ENCODE measurements around the gene STAT2. TPM values are rescaled to one million over a fixed set of nuclear protein-coding genes. Genes with fewer than 3 reads are reported as not detected.
A peak's percentile ranks its signal among the peaks of the same experiment; 100 is the strongest.

Gene STAT2
- total and polyA plus RNA-seq, 3 experiments from 2014 or later: 61.6 to 65.0 (median 63.5) TPM

- Mint-ChIP-seq H3K4me3 (no peak overlapping the region), H3K4me1 (no peaks in the 10 kb centered on the region), H3K9me3 (no peaks in the 10 kb centered on the region), H3K36me3 (peaks cover 0 to 6% (median 0%) of the 10 kb centered on the region in 3 donors), H3K27me3 (peaks cover 5 to 8% of the 10 kb centered on the region in 2 donors), H3K27ac (no peak overlapping the region)
- Histone ChIP-seq H3K4me1 (ENCODE audit: insufficient read depth, low read length) (no peaks in the 10 kb centered on the region), H3K27ac (ENCODE audit: low read depth, low read length) (no peak overlapping the region), H3K27me3 (ENCODE audit: insufficient read depth, low read length, poor library complexity, severe bottlenecking) (no peaks in the 10 kb centered on the region), H3K9me3 (ENCODE audit: low read length) (no peaks in the 10 kb centered on the region), H3K36me3 (ENCODE audit: insufficient read depth, low read length) (no peaks in the 10 kb centered on the region), H3K4me3 (ENCODE audit: low read length) (no peak overlapping the region)
- ChIA-PET CTCF (interaction anchor here (1.2 kb wide), 1 partner anchor 15 kb away, joined by 3 read pairs; the partner anchor contains the start of gene STAT2), POLR2A (no interaction called here)
- no peak for DNase-seq
Measured at GRCh38 chr12:56374726-56375597, 15.1 kb upstream of the STAT2 start.

GRCh38 chr12:56373515-56373914 is 13.6 kb upstream of the STAT2 start:
- peaks cover 5 to 8% of the 10 kb centered on the region in 2 donors for H3K27me3 Mint-ChIP-seq
- Histone ChIP-seq H3K4me3 (ENCODE audit: low read length) (no peak overlapping the region), H3K36me3 (ENCODE audit: insufficient read depth, low read length) (no peaks in the 10 kb centered on the region), H3K9me3 (ENCODE audit: low read length) (no peaks in the 10 kb centered on the region), H3K27ac (ENCODE audit: low read depth, low read length) (no peak overlapping the region), H3K27me3 (ENCODE audit: insufficient read depth, low read length, poor library complexity, severe bottlenecking) (no peaks in the 10 kb centered on the region), H3K4me1 (ENCODE audit: insufficient read depth, low read length) (no peaks in the 10 kb centered on the region)
- H3K4me1 Mint-ChIP-seq: no peaks in the 10 kb centered on the region
- CTCF ChIA-PET: no interaction called here
- DNase-seq: no peak
- H3K9me3 Mint-ChIP-seq: no peaks in the 10 kb centered on the region
- POLR2A ChIA-PET: no interaction called here
- H3K36me3 Mint-ChIP-seq: peaks cover 0 to 6% (median 0%) of the 10 kb centered on the region in 3 donors
- no peak overlapping the region for H3K27ac Mint-ChIP-seq
- no peak overlapping the region for H3K4me3 Mint-ChIP-seq

DNA sequence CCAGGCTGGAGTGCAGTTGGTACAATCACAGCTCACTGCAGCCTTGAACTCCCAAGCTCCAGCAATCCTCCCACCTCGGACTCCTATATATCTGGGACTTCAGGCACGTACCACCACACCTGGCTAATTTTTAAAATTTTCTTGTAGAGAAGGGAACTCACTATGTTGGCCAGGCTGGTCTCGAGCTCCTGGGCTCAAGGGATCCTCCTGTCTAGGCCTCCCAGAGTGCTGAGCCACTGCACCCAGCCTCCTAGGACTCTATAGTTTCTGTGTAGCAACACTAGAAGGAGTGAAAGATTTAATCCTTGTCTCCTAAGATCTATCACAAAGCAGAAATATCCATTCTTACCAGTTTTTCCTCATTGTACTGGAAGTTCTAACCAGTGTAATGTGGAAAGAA is 7.0 kb upstream of the STAT2 start:
- Histone ChIP-seq H3K9me3 (ENCODE audit: low read length) (no peaks in the 10 kb centered on the region), H3K27me3 (ENCODE audit: insufficient read depth, low read length, poor library complexity, severe bottlenecking) (no peaks in the 10 kb centered on the region), H3K4me3 (ENCODE audit: low read length) (no peak overlapping the region), H3K36me3 (ENCODE audit: insufficient read depth, low read length) (no peaks in the 10 kb centered on the region), H3K27ac (ENCODE audit: low read depth, low read length) (no peak overlapping the region), H3K4me1 (ENCODE audit: insufficient read depth, low read length) (no peaks in the 10 kb centered on the region)
- CTCF ChIA-PET: interaction anchor here (1.4 kb wide), 2 partner anchors 16 to 97 kb away, joined by 3 read pairs; no protein-coding TSS in a partner anchor
- no peak for DNase-seq
- POLR2A ChIA-PET: no interaction called here
- Mint-ChIP-seq H3K4me1 (no peaks in the 10 kb centered on the region), H3K36me3 (no peaks in the 10 kb centered on the region), H3K27ac (no peak overlapping the region), H3K9me3 (no peaks in the 10 kb centered on the region), H3K27me3 (peaks cover 2 to 8% of the 10 kb centered on the region in 2 donors), H3K4me3 (no peak overlapping the region)

DNA sequence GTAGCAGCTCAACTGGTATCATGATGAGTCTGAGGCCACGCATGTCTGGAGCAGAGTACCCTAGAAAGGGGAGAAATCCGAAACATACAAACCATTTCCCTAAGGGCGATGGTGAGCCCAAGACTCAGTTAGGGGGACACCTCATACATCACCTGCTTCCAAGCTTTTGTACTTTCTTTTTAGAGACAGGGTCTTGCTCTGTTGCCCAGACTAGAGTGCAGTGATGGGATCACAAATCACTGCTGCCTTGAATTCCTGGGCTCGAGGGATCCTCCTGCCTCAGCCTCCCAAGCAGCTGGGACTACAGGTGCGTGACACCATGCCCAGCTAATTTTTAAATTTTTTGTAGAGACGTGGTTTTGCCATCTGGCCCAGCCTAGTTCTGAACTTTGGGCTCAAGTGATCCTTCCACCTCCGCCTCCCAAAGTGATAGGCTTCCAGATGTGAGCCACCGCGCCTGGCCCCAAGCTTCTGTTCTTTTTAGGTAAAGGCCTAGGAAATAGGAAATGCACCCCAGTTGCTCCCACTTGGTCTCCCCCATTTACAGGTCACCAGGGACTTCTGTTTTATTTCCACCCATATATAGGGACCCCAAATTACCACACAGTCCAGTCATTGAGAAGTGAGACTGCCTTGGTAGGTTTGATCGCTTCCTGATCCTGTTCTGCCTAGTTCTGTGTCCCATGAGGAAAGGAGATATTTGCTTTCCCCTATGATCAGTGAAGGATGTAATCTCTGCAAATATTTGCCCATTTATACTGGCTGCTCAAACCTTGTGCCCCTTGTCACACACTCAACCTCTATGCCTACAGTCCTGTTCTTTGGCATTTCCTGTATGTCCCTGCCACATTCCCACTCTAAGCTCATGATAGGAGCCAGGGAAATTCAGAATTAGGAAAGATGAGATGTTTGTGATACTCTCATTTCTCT is 2.5 kb upstream of the STAT2 start, which contains the start of gene APOF:
APOF (minus strand) TSS at position 728 of the 930 bp plus-strand sequence; CDS start at position 616, 112 bp downstream.
- ChIA-PET POLR2A (no interaction called here), CTCF (interaction anchor here (5.1 kb wide), 1 partner anchor 102 kb away, joined by 29 read pairs; no protein-coding TSS in a partner anchor)
- H3K27ac ChIP-seq (ENCODE audit: low read depth, low read length): no peak within 1 kb of the TSS
- DNase-seq: no peak
- H3K36me3 ChIP-seq (ENCODE audit: insufficient read depth, low read length): no peaks in the 10 kb centered on the region
- no peaks in the 10 kb centered on the region for H3K27me3 ChIP-seq (ENCODE audit: insufficient read depth, low read length, poor library complexity, severe bottlenecking)
- H3K9me3 ChIP-seq (ENCODE audit: low read length): no peaks in the 10 kb centered on the region
- peaks cover 24 to 38% (median 33%) of the 10 kb centered on the region in 3 donors for H3K4me1 Mint-ChIP-seq
- peaks cover 0 to 13% (median 0%) of the 10 kb centered on the region in 3 donors for H3K36me3 Mint-ChIP-seq
- no peak within 1 kb of the TSS for H3K4me3 ChIP-seq (ENCODE audit: low read length)
- no peaks in the 10 kb centered on the region for H3K9me3 Mint-ChIP-seq
- peaks cover 28% of the 10 kb centered on the region for H3K4me1 ChIP-seq (ENCODE audit: insufficient read depth, low read length)
- peaks cover 2 to 5% of the 10 kb centered on the region in 2 donors for H3K27me3 Mint-ChIP-seq
- peak within 1 kb of the TSS; percentile 55 to 99 (median 95) for H3K4me3 Mint-ChIP-seq
- H3K27ac Mint-ChIP-seq: peak within 1 kb of the TSS in 6 of 8 donors; percentile 61 to 97 (median 94)

- Histone ChIP-seq H3K4me1 (ENCODE audit: insufficient read depth, low read length) (peaks cover 28% of the 10 kb centered on the region), H3K36me3 (ENCODE audit: insufficient read depth, low read length) (no peaks in the 10 kb centered on the region), H3K9me3 (ENCODE audit: low read length) (no peaks in the 10 kb centered on the region), H3K27me3 (ENCODE audit: insufficient read depth, low read length, poor library complexity, severe bottlenecking) (no peaks in the 10 kb centered on the region), H3K4me3 (ENCODE audit: low read length) (no peak overlapping the region), H3K27ac (ENCODE audit: low read depth, low read length) (no peak overlapping the region)
- POLR2A ChIA-PET: interaction anchor here (3.2 kb wide), 1 partner anchor 23 kb away, joined by 49 read pairs; the partner anchor contains the start of gene IL23A
- peaks cover 24 to 40% (median 33%) of the 10 kb centered on the region in 3 donors for H3K4me1 Mint-ChIP-seq
- H3K36me3 Mint-ChIP-seq: peaks cover 0 to 15% (median 0%) of the 10 kb centered on the region in 3 donors
- DNase-seq: no peak
- CTCF ChIA-PET: interaction anchor here (0.8 to 5.1 kb wide), 3 partner anchors 11 to 102 kb away, joined by 3 to 29 read pairs (median 8); no protein-coding TSS in a partner anchor
- no peaks in the 10 kb centered on the region for H3K9me3 Mint-ChIP-seq
- H3K4me3 Mint-ChIP-seq: peak overlapping the region; percentile 90 to 99 (median 96)
- H3K27ac Mint-ChIP-seq: peak overlapping the region; percentile 61 to 98 (median 94)
- H3K27me3 Mint-ChIP-seq: no peaks in the 10 kb centered on the region
Measured at GRCh38 chr12:56361487-56362129, 1.7 kb upstream of the STAT2 start.

DNA sequence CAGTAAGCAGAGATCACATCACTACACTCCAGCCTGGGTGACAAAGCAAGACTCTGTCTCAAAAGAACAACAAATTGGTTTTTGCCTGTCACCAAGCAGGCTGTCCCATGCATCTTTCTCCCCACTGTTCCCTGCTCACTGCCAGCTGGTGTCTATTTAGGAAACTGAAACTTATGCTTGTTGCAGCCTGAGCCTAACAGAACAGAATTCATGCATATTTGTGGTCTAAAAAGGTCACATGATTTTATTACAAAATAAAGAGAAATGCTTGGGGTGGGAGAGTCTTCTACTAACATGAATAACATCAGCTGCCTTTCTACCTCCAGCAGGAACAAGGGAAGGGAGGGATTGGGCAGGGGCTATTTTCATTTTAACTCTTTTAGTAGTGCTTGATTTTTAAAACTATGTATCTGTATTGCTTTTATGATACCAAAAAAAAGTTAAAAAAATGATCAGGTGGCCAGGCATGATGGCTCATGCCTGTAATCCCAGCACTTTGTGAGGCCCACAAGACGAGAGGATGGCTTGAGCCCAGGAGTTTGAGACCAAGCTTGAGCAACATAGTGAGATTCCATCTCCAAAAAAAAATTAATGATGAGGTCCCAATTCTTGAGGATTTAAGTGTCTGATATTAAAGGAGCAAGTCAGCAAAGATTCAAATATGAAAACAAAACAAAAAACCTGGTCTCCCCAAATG is 923 bp downstream of the STAT2 start:
- Mint-ChIP-seq H3K9me3 (no peaks in the 10 kb centered on the region), H3K36me3 (peaks cover 0 to 40% (median 7%) of the 10 kb centered on the region in 3 donors), H3K27me3 (no peaks in the 10 kb centered on the region), H3K27ac (peak overlapping the region; percentile 61 to 98 (median 96)), H3K4me1 (peaks cover 26 to 45% (median 33%) of the 10 kb centered on the region in 3 donors), H3K4me3 (peak overlapping the region; percentile 90 to 99 (median 96))
- POLR2A ChIA-PET: interaction anchor here (0.5 to 3.2 kb wide), 13 partner anchors 12 to 1858 kb away, joined by 3 to 49 read pairs (median 6); partner anchors contain the start of genes CNPY2, ESYT1, IL23A and ORMDL2
- no peaks in the 10 kb centered on the region for H3K27me3 ChIP-seq (ENCODE audit: insufficient read depth, low read length, poor library complexity, severe bottlenecking)
- H3K4me3 ChIP-seq (ENCODE audit: low read length): peak overlapping the region; percentile 96
- peak overlapping the region; percentile 91 for H3K27ac ChIP-seq (ENCODE audit: low read depth, low read length)
- no peaks in the 10 kb centered on the region for H3K9me3 ChIP-seq (ENCODE audit: low read length)
- peaks cover 28% of the 10 kb centered on the region for H3K4me1 ChIP-seq (ENCODE audit: insufficient read depth, low read length)
- H3K36me3 ChIP-seq (ENCODE audit: insufficient read depth, low read length): peaks cover 24% of the 10 kb centered on the region
- no peak for DNase-seq
- CTCF ChIA-PET: interaction anchor here (1.0 to 5.1 kb wide), 12 partner anchors 10 to 621 kb away, joined by 3 to 49 read pairs (median 4); partner anchors contain the start of genes IL23A and PAN2

- H3K4me3 Mint-ChIP-seq: no peak overlapping the region
- no peaks in the 10 kb centered on the region for H3K27me3 Mint-ChIP-seq
- Histone ChIP-seq H3K9me3 (ENCODE audit: low read length) (no peaks in the 10 kb centered on the region), H3K27me3 (ENCODE audit: insufficient read depth, low read length, poor library complexity, severe bottlenecking) (no peaks in the 10 kb centered on the region), H3K4me3 (ENCODE audit: low read length) (no peak overlapping the region), H3K36me3 (ENCODE audit: insufficient read depth, low read length) (peaks cover 57% of the 10 kb centered on the region), H3K27ac (ENCODE audit: low read depth, low read length) (no peak overlapping the region), H3K4me1 (ENCODE audit: insufficient read depth, low read length) (no peaks in the 10 kb centered on the region)
- H3K4me1 Mint-ChIP-seq: peaks cover 0 to 4% (median 3%) of the 10 kb centered on the region in 3 donors
- ChIA-PET POLR2A (no interaction called here), CTCF (interaction anchor here (1.2 to 2.0 kb wide), 2 partner anchors 9 to 17 kb away, joined by 4 to 8 read pairs; partner anchors contain the start of genes PAN2 and STAT2)
- no peak for DNase-seq
- peaks cover 0 to 89% (median 22%) of the 10 kb centered on the region in 3 donors for H3K36me3 Mint-ChIP-seq
- H3K27ac Mint-ChIP-seq: peak overlapping the region in 1 of 8 donors; percentile 64
- no peaks in the 10 kb centered on the region for H3K9me3 Mint-ChIP-seq
Measured at GRCh38 chr12:56351325-56351724, 8.6 kb downstream of the STAT2 start.

All from CD8-positive, alpha-beta memory T cell (primary cell).